Inflammatory macrophage treated with lipopolysaccharide for 1 hour (primary cell): ENCODE data around the gene SNX9.
"Not testable (repeated sequence)": the region's sequence is repeated elsewhere in the genome, so short reads cannot be mapped to it uniquely, and the experiment has no call there.

Source experiments
- DNase-seq, 2 donors: peaks; one replicate each; pipeline ENCODE4 v3.0.0-alpha.2; 2020 to 2022

The SNX9 gene

GRCh38 chr6:157832250-157832967 lies 9.4 kb downstream of the SNX9 start:
- DNase-seq: no peak

- no peak for DNase-seq
These were observed 11.5 kb downstream of the SNX9 start for GRCh38 chr6:157834549-157834948.

GRCh38 chr6:157838718-157839430 lies 15.8 kb downstream of the SNX9 start:
- no peak for DNase-seq

- DNase-seq: no peak
These were observed 16.6 kb downstream of the SNX9 start for GRCh38 chr6:157839606-157840005.

- DNase-seq: no peak
These were observed 17.2 kb downstream of the SNX9 start for GRCh38 chr6:157840261-157840660.

- DNase-seq: no peak
These were observed 17.7 kb downstream of the SNX9 start for GRCh38 chr6:157840776-157841175.

GRCh38 chr6:157841211-157841840 lies 18.3 kb downstream of the SNX9 start:
- no peak for DNase-seq

GRCh38 chr6:157842212-157842611 lies 19.2 kb downstream of the SNX9 start:
- DNase-seq: no peak

GRCh38 chr6:157844196-157844595 lies 21.1 kb downstream of the SNX9 start:
- peak in 1 of 2 donors; percentile 31 for DNase-seq

GRCh38 chr6:157845493-157846259 lies 22.6 kb downstream of the SNX9 start:
- DNase-seq: no peak

GRCh38 chr6:157847846-157848245 lies 24.8 kb downstream of the SNX9 start:
- no peak for DNase-seq

- DNase-seq: no peak
These were observed 25.6 kb downstream of the SNX9 start for GRCh38 chr6:157848693-157849092.

GRCh38 chr6:157849288-157850017 lies 26.4 kb downstream of the SNX9 start:
- DNase-seq: no peak

GRCh38 chr6:157850030-157850429 lies 27.0 kb downstream of the SNX9 start:
- no peak for DNase-seq

GRCh38 chr6:157853018-157853805 lies 30.2 kb downstream of the SNX9 start:
- peak in 1 of 2 donors; percentile 48 for DNase-seq

GRCh38 chr6:157853902-157854502 lies 31.0 kb downstream of the SNX9 start:
- DNase-seq: no peak

- DNase-seq: no peak
These were observed 32.3 kb downstream of the SNX9 start for GRCh38 chr6:157855325-157855724.

GRCh38 chr6:157855804-157856203 lies 32.8 kb downstream of the SNX9 start:
- not testable (repeated sequence) for DNase-seq

- not testable (repeated sequence) for DNase-seq
These were observed 35.6 kb downstream of the SNX9 start for GRCh38 chr6:157858664-157859063.

- no peak for DNase-seq
These were observed 36.9 kb downstream of the SNX9 start for GRCh38 chr6:157859775-157860504.
